Tibial nerve (tissue), 4 donors: ENCODE measurements around the gene SARNP. TPM values are rescaled to one million over a fixed set of nuclear protein-coding genes. Genes with fewer than 3 reads are reported as not detected.

Experiments used
- DNase-seq, 2 donors: peaks; one replicate each; pipeline ENCODE4 v3.0.0-alpha.2; 2019; ENCODE audit warnings: low spot score in 2 of 2
- H3K27ac ChIP-seq, 4 donors: fragments of 200-600 bp; sonication (generic) in 3 of 4; one replicate each; pipeline ENCODE4 v1.5.1; 2017 to 2019; ENCODE audit warnings: mild to moderate bottlenecking in 1 of 4
- H3K27me3 ChIP-seq, 2 donors: fragments of 200-600 bp; sonication (generic) in 1 of 2; one replicate each; pipeline versions ENCODE4 v1.5.1 to v1.6.0; 2017 to 2019
- H3K36me3 ChIP-seq, 3 donors: fragments of 200-600 bp; sonication (generic); one replicate each; pipeline ENCODE4 v1.5.1; 2018 to 2019
- H3K4me1 ChIP-seq, 4 donors: fragments of 200-600 bp; sonication (generic) in 3 of 4; one replicate each; pipeline ENCODE4 v1.5.1; 2017 to 2019
- H3K4me3 ChIP-seq, 4 donors: fragments of 200-600 bp; sonication (generic) in 3 of 4; one replicate each; pipeline ENCODE4 v1.5.1; 2017 to 2019; ENCODE audit warnings: mild to moderate bottlenecking in 1 of 4, moderate library complexity in 1 of 4
- H3K9me3 ChIP-seq, 4 donors: fragments of 200-600 bp; sonication (generic) in 3 of 4; one replicate each; pipeline ENCODE4 v1.5.1; 2017 to 2019
- CTCF ChIP-seq, 5 experiments: fragments of 200-600 bp in 3 of 5; fragments of 450-650 bp in 2 of 5; sonication (generic) in 3 of 5; IDR thresholded peaks; one replicate each; pipeline ENCODE4 v1.5.1; 2016 to 2019; ENCODE audit warnings: antibody characterized with exemption in 5 of 5, mild to moderate bottlenecking in 3 of 5, moderate library complexity in 2 of 5
- EP300 ChIP-seq, 2 donors: sonication (generic); formaldehyde crosslinking; IDR thresholded peaks; one replicate each; pipeline ENCODE4 v1.6.1; 2017; ENCODE audit warnings: antibody characterized with exemption in 2 of 2, mild to moderate bottlenecking in 1 of 2
- POLR2A ChIP-seq, 2 donors: fragments of 450-650 bp; IDR thresholded peaks; one replicate each; pipeline ENCODE4 v1.6.1; 2017; ENCODE audit warnings: antibody characterized with exemption in 2 of 2, mild to moderate bottlenecking in 2 of 2, moderate library complexity in 2 of 2
- WGBS, 2 donors: methylation state at CpG; one replicate each; pipeline ENCODE4 v1.1.5; 2018; 5-methylcytosine and 5-hydroxymethylcytosine counted together
- total RNA-seq, 4 donors: library from RNA; depleted of rRNA; stranded (reverse); fragments of >200 nt; gene quantifications; one replicate each; pipeline ENCODE4 v1.1.0, GENCODE V29; 2016

Gene SARNP
- total RNA-seq, 4 donors from 2014 or later, result 33.3 to 62.8 (median 52.8) TPM

GRCh38 chr12:55723516-55724225 lies 93.9 kb downstream of the SARNP start:
- no peak for TF ChIP-seq CTCF (IDR thresholded peaks at IDR 0.05)
- peak in 1 of 2 donors; percentile 11 for TF ChIP-seq EP300 (IDR thresholded peaks at IDR 0.05)
- WGBS, 2 donors, result 32 to 34% methylated on average over 10 of the region's 10 CpGs
- peak overlapping the region in 3 of 4 donors; percentile 26 to 100 (median 46) for H3K27ac ChIP-seq
- no peaks in the 10 kb centered on the region for H3K9me3 ChIP-seq
- H3K36me3 ChIP-seq, result peaks cover 0 to 49% (median 6%) of the 10 kb centered on the region in 3 donors
- H3K27me3 ChIP-seq, result no peaks in the 10 kb centered on the region
- H3K4me1 ChIP-seq, result peaks cover 0 to 85% (median 63%) of the 10 kb centered on the region in 4 donors
- no peak for DNase-seq
- H3K4me3 ChIP-seq, result no peak overlapping the region

GRCh38 chr12:55722948-55723347 lies 94.6 kb downstream of the SARNP start:
- Histone ChIP-seq H3K36me3 (peaks cover 0 to 49% (median 6%) of the 10 kb centered on the region in 3 donors), H3K27ac (peak overlapping the region in 3 of 4 donors; percentile 26 to 100 (median 46)), H3K4me3 (no peak overlapping the region), H3K27me3 (no peaks in the 10 kb centered on the region), H3K9me3 (no peaks in the 10 kb centered on the region), H3K4me1 (peaks cover 0 to 93% (median 70%) of the 10 kb centered on the region in 4 donors)
- no peak for DNase-seq
- no peak for TF ChIP-seq CTCF (IDR thresholded peaks at IDR 0.05)
- TF ChIP-seq POLR2A (IDR thresholded peaks at IDR 0.05), result no peak
- TF ChIP-seq EP300 (IDR thresholded peaks at IDR 0.05), result no peak
- 86 to 92% methylated on average over 8 of the region's 8 CpGs for WGBS, 2 donors

GRCh38 chr12:55721601-55722213 lies 95.8 kb downstream of the SARNP start:
- 40 to 41% methylated on average over 11 to 14 of the region's 14 CpGs for WGBS, 2 donors
- no peak for TF ChIP-seq POLR2A (IDR thresholded peaks at IDR 0.05)
- TF ChIP-seq CTCF (IDR thresholded peaks at IDR 0.05), result no peak
- no peak for TF ChIP-seq EP300 (IDR thresholded peaks at IDR 0.05)
- Histone ChIP-seq H3K27me3 (no peaks in the 10 kb centered on the region), H3K4me3 (peak overlapping the region in 1 of 4 donors; percentile 22), H3K9me3 (no peaks in the 10 kb centered on the region), H3K27ac (peak overlapping the region in 3 of 4 donors; percentile 89 to 94 (median 93)), H3K4me1 (peaks cover 0 to 94% (median 70%) of the 10 kb centered on the region in 4 donors), H3K36me3 (peaks cover 0 to 44% (median 6%) of the 10 kb centered on the region in 3 donors)
- no peak for DNase-seq

GRCh38 chr12:55720894-55721444 lies 96.6 kb downstream of the SARNP start:
- peak overlapping the region in 3 of 4 donors; percentile 89 to 94 (median 93) for H3K27ac ChIP-seq

More at GRCh38 chr12:55720894-55721444, 96.6 kb downstream of the SARNP start:
- no peaks in the 10 kb centered on the region for H3K27me3 ChIP-seq
- H3K4me1 ChIP-seq, result peaks cover 0 to 90% (median 68%) of the 10 kb centered on the region in 4 donors
- peak overlapping the region in 1 of 4 donors; percentile 22 for H3K4me3 ChIP-seq
- DNase-seq, result peak; percentile 33 to 51
- peaks cover 0 to 37% (median 6%) of the 10 kb centered on the region in 3 donors for H3K36me3 ChIP-seq
- peak in 1 of 2 donors; percentile 47 for TF ChIP-seq EP300 (IDR thresholded peaks at IDR 0.05)
- TF ChIP-seq CTCF (IDR thresholded peaks at IDR 0.05), result peak; percentile 45 to 72 (median 67)
- TF ChIP-seq POLR2A (IDR thresholded peaks at IDR 0.05), result no peak
- WGBS, 2 donors, result 16 to 60% methylated on average over 2 to 9 of the region's 9 CpGs
- no peaks in the 10 kb centered on the region for H3K9me3 ChIP-seq
